ENCODE results near the gene REXO2. TPM values are rescaled to one million over a fixed set of nuclear protein-coding genes. Genes with fewer than 3 reads are reported as not detected.

REXO2 gene
- total RNA-seq, 1 donor from 2014 or later = 82.0 TPM

- no peak overlapping the region for H3K27ac Mint-ChIP-seq
- H3K27me3 Mint-ChIP-seq (ENCODE audit: insufficient read depth, low read depth) = no peaks in the 10 kb centered on the region
- no peaks in the 10 kb centered on the region for H3K9me3 ChIP-seq (ENCODE audit: low read depth)
- no peaks in the 10 kb centered on the region for H3F3A ChIP-seq (ENCODE audit: low read depth)
- H3K9me3 Mint-ChIP-seq = no peaks in the 10 kb centered on the region
- TF ChIP-seq EZH2 (IDR thresholded peaks at IDR 0.05) (no peak), EZH2phosphoT487 (IDR thresholded peaks at IDR 0.05) (no peak)
- TF ChIP-seq, protein P1, sequence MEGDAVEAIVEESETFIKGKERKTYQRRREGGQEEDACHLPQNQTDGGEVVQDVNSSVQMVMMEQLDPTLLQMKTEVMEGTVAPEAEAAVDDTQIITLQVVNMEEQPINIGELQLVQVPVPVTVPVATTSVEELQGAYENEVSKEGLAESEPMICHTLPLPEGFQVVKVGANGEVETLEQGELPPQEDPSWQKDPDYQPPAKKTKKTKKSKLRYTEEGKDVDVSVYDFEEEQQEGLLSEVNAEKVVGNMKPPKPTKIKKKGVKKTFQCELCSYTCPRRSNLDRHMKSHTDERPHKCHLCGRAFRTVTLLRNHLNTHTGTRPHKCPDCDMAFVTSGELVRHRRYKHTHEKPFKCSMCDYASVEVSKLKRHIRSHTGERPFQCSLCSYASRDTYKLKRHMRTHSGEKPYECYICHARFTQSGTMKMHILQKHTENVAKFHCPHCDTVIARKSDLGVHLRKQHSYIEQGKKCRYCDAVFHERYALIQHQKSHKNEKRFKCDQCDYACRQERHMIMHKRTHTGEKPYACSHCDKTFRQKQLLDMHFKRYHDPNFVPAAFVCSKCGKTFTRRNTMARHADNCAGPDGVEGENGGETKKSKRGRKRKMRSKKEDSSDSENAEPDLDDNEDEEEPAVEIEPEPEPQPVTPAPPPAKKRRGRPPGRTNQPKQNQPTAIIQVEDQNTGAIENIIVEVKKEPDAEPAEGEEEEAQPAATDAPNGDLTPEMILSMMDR (IDR thresholded peaks at IDR 0.05) = no peak
- H3K4me2 ChIP-seq = peak overlapping the region; percentile 1
- no peak overlapping the region for H3K4me3 Mint-ChIP-seq
- H2AFZ ChIP-seq (replicated peaks) = peak overlapping the region; percentile 73
- H3K4me3 ChIP-seq = no peak overlapping the region
- H3K36me3 Mint-ChIP-seq = no peaks in the 10 kb centered on the region
- no peak for DNase-seq (ENCODE audit: low spot score)
- H3K4me1 Mint-ChIP-seq = no peaks in the 10 kb centered on the region
- no peak overlapping the region for H3K9ac ChIP-seq
- no peaks in the 10 kb centered on the region for H4K20me1 ChIP-seq (ENCODE audit: low read depth)
- no peaks in the 10 kb centered on the region for H3K27me3 ChIP-seq
- peaks cover 30% of the 10 kb centered on the region for H3K4me1 ChIP-seq
- H3K27ac ChIP-seq = no peak overlapping the region
- no peaks in the 10 kb centered on the region for H3K36me3 ChIP-seq
- no peaks in the 10 kb centered on the region for H3K79me2 ChIP-seq (ENCODE audit: low read depth)
Measured at GRCh38 chr11:114478768-114479167, 39.5 kb downstream of the REXO2 start.

GRCh38 chr11:114479331-114479730 is 40.1 kb downstream of the REXO2 start:
- no peaks in the 10 kb centered on the region for H3K4me1 Mint-ChIP-seq
- no peak overlapping the region for H3K4me2 ChIP-seq
- H3K27ac Mint-ChIP-seq = no peak overlapping the region

GRCh38 chr11:114482114-114482513 is 42.8 kb downstream of the REXO2 start:
- no peaks in the 10 kb centered on the region for H3K9me3 ChIP-seq (ENCODE audit: low read depth)
- peak; percentile 11 for DNase-seq (ENCODE audit: low spot score)
- no peaks in the 10 kb centered on the region for H3K79me2 ChIP-seq (ENCODE audit: low read depth)
- H3K36me3 Mint-ChIP-seq = no peaks in the 10 kb centered on the region
- no peak overlapping the region for H3K9ac ChIP-seq
- H3K27ac ChIP-seq = no peak overlapping the region
- H3K9me3 Mint-ChIP-seq = no peaks in the 10 kb centered on the region
- no peaks in the 10 kb centered on the region for H3K27me3 Mint-ChIP-seq (ENCODE audit: insufficient read depth, low read depth)
- H3K27me3 ChIP-seq = no peaks in the 10 kb centered on the region
- H3K4me1 Mint-ChIP-seq = no peaks in the 10 kb centered on the region
- no peak overlapping the region for H2AFZ ChIP-seq (replicated peaks)
- no peaks in the 10 kb centered on the region for H4K20me1 ChIP-seq (ENCODE audit: low read depth)
- no peak for TF ChIP-seq EZH2 (IDR thresholded peaks at IDR 0.05)
- TF ChIP-seq, protein P1 (IDR thresholded peaks at IDR 0.05) = no peak
- no peak for TF ChIP-seq EZH2phosphoT487 (IDR thresholded peaks at IDR 0.05)
- no peaks in the 10 kb centered on the region for H3K36me3 ChIP-seq
- no peaks in the 10 kb centered on the region for H3F3A ChIP-seq (ENCODE audit: low read depth)
- H3K4me2 ChIP-seq = no peak overlapping the region
- H3K4me3 ChIP-seq = no peak overlapping the region
- H3K4me1 ChIP-seq = peaks cover 30% of the 10 kb centered on the region
- no peak overlapping the region for H3K27ac Mint-ChIP-seq
- H3K4me3 Mint-ChIP-seq = no peak overlapping the region

More at GRCh38 chr11:114479331-114479730, 40.1 kb downstream of the REXO2 start:
- Histone ChIP-seq H3K27ac (no peak overlapping the region), H2AFZ (replicated peaks) (no peak overlapping the region), H3K4me3 (no peak overlapping the region), H3K9ac (no peak overlapping the region), H3K4me1 (peaks cover 30% of the 10 kb centered on the region), H3K79me2 (ENCODE audit: low read depth) (no peaks in the 10 kb centered on the region), H3K9me3 (ENCODE audit: low read depth) (no peaks in the 10 kb centered on the region), H3K36me3 (no peaks in the 10 kb centered on the region), H3F3A (ENCODE audit: low read depth) (no peaks in the 10 kb centered on the region), H3K27me3 (no peaks in the 10 kb centered on the region), H4K20me1 (ENCODE audit: low read depth) (no peaks in the 10 kb centered on the region)
- Mint-ChIP-seq H3K36me3 (no peaks in the 10 kb centered on the region), H3K9me3 (no peaks in the 10 kb centered on the region), H3K27me3 (ENCODE audit: insufficient read depth, low read depth) (no peaks in the 10 kb centered on the region), H3K4me3 (no peak overlapping the region)
- DNase-seq (ENCODE audit: low spot score) = no peak
- TF ChIP-seq EZH2phosphoT487 (IDR thresholded peaks at IDR 0.05) (no peak), EZH2 (IDR thresholded peaks at IDR 0.05) (no peak)
- TF ChIP-seq, protein P1 (IDR thresholded peaks at IDR 0.05) = no peak
